ENCODE data around the gene RRAS. TPM values are rescaled to one million over a fixed set of nuclear protein-coding genes. Genes with fewer than 3 reads are reported as not detected.
A peak's percentile ranks its signal among the peaks of the same experiment; 100 is the strongest.

The RRAS gene
- total RNA-seq, 1 donor from 2014 or later = 4.1 TPM

DNA sequence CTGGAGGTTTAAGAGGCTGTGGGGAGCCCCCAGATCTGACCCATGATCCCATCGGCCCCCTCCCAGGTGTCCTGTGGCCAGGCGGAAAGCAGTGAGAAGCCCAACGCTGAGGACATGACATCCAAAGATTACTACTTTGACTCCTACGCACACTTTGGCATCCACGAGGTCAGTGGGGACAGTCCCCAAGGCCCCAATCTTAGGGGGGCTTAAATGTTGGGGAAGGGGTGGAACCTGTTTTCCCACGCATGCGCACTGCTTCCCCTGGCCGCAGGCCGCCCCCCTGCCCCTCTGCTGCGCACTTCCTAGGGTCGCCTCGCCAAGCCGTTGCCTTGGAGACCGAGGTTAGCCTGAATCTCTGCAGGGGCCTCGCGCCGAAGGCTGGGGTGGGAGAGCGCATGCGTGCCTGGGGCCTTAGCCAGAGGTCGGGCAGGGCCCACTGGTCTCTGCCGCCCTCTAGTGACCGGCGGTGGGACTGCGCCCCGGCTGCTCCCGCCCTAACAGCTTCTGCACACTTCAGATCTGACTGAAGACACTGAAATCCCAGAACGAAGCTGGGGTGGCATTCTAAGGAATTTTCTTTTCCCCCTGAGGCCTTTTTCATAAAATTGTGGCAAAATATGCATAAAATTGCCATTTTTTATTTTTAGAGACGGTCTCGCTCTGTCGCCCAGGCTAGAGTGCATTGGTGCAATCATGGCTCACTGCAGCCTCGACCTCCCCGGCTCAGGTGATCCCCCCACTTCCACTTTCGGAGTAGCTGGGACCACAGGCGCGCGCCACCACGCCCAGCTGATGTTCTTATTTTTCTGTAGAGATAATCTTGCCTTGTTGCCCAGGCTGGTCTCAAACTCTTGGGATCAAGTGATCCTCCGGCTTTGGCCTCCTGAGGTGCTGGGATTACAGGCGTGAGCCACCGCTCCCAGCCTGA, 40.7 kb upstream of the RRAS start:
- peak; percentile 98 for DNase-seq
- Mint-ChIP-seq H3K27me3 (no peaks in the 10 kb centered on the region), H3K4me3 (peak overlapping the region; percentile 52), H3K9me3 (no peaks in the 10 kb centered on the region), H3K27ac (peak overlapping the region; percentile 20), H3K4me1 (peaks cover 26% of the 10 kb centered on the region), H3K36me3 (ENCODE audit: low read depth) (peaks cover 48% of the 10 kb centered on the region)
- intact Hi-C loops (cut with micrococcal nuclease) = no loop called here

DNA sequence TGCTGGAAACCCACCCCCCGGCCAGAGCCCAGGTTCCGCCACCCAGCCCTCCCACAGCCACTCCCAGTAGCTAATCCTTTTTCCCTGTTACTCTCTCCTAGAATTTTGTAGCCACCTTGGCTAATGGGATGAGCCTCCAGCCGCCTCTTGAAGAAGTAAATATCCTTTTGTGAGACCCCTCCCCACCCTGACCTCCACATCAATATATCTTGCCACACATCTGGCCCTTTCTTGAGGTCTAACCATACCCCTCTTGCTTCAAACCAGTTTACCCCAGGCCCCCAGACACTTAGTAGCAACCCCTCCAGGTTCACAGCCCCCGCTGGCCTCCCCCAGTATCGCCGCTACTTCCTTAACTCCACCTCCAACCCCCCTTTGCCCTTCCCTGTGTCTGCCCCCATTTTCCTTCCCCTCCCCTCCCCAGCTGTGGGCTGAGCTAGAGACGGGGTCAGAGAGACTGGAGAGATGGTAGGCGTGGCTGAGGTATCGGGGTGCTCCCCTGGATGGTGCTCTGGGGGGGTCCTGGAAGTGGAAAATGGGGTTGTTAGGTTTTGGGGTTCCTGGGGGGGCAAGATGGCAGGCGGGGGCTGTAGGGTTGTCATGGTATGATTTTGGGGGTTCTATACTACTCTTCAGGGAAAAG, 39.9 kb upstream of the RRAS start:
- Mint-ChIP-seq H3K4me3 (peak overlapping the region; percentile 52), H3K27me3 (no peaks in the 10 kb centered on the region), H3K36me3 (ENCODE audit: low read depth) (peaks cover 40% of the 10 kb centered on the region), H3K9me3 (no peaks in the 10 kb centered on the region), H3K4me1 (peaks cover 26% of the 10 kb centered on the region), H3K27ac (peak overlapping the region; percentile 20)
- DNase-seq = no peak
- intact Hi-C loops (cut with micrococcal nuclease) = loop anchor here (2.0 kb wide), 1 partner anchor 109 kb away; no protein-coding TSS in a partner anchor

DNA sequence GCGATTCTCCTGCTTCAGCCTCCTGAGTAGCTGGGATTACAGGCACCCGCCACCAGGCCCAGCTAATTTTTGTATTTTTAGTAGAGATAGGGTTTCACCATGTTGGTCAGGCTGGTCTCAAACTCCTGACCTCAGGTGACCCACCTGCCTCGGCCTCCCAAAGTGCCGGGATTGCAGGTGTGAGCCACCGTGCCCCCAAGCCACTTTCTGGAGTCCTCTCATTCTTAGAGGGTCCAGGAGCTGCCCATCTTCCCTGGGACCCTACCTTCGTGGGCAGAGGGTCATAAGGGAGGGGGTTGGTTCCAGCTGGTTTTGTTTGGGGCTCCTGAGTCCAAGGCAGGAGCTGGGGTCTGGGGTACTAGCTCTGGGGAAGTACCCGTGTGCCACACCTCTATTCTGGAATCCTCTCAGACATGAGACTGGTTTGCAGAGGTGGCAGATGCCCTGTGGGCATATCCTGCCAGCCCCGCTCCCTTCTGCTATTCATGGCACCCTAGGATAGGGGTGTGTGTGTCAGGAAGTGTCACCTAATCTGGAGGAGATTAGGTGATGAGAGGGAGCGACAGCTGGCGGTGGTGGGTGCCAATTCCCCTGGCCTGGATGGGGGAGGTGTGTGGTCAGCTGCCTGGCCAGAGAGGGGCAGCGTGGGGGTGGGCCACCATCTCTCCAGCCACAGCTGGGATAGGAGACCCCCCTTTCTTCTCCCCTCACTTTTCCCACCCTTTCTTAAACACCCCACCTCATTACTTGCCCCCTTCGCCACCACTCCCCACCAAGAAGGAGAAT, 39.2 kb upstream of the RRAS start:
- DNase-seq = no peak
- Mint-ChIP-seq H3K4me1 (peaks cover 27% of the 10 kb centered on the region), H3K36me3 (ENCODE audit: low read depth) (peaks cover 37% of the 10 kb centered on the region), H3K27ac (peak overlapping the region; percentile 15), H3K27me3 (no peaks in the 10 kb centered on the region), H3K9me3 (no peaks in the 10 kb centered on the region), H3K4me3 (peak overlapping the region; percentile 95)
- intact Hi-C loops (cut with micrococcal nuclease) = loop anchor here (2.0 kb wide), 1 partner anchor 108 kb away; no protein-coding TSS in a partner anchor

DNA sequence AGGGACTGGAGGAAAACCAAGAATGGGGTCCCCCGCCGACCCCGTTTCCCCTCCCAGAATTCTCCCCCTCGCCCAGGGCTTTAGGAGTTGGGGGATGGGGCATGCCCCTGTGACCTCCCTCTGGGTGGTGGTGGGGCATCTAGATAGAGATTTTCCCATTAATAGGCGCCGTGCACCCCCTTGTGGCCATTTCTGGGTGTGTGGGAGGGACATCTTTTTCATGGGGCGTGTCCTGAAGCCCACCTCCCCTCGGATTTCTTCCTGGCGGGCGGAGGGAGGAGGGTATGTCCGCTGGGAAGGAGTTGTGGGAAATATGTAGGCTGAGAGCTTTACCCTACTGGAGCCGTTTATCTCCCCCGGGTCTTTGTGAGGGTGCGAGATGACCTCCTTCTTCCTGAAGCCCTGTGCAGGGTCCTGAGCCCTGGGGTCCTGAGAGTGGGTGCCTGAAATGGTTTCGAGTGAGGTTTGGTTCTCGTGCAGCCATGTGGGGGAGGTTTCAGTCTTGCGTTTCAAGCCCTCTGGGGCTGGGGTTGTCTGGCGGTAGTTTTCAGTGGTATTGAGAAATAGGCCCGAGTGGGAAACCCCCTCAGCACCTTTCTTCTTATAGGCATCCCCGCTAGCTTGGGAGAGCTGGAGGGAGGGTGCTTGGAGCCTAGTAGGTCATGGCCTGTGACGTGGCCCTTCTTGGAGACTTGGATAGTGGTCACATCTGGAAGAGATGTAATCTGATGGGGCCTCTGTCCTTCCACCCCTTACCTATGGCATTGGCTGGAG, 38.1 kb upstream of the RRAS start:
- Mint-ChIP-seq H3K27ac (peak overlapping the region; percentile 96), H3K4me3 (peak overlapping the region; percentile 95), H3K9me3 (no peaks in the 10 kb centered on the region), H3K4me1 (peaks cover 29% of the 10 kb centered on the region), H3K36me3 (ENCODE audit: low read depth) (peaks cover 34% of the 10 kb centered on the region), H3K27me3 (no peaks in the 10 kb centered on the region)
- intact Hi-C loops (cut with micrococcal nuclease) = loop anchor here (2.0 kb wide), 4 partner anchors 107 to 251 kb away; partner anchors contain the start of genes ALDH16A1, ATF5, NUP62 and RPS11
- DNase-seq = peak; percentile 93

DNA sequence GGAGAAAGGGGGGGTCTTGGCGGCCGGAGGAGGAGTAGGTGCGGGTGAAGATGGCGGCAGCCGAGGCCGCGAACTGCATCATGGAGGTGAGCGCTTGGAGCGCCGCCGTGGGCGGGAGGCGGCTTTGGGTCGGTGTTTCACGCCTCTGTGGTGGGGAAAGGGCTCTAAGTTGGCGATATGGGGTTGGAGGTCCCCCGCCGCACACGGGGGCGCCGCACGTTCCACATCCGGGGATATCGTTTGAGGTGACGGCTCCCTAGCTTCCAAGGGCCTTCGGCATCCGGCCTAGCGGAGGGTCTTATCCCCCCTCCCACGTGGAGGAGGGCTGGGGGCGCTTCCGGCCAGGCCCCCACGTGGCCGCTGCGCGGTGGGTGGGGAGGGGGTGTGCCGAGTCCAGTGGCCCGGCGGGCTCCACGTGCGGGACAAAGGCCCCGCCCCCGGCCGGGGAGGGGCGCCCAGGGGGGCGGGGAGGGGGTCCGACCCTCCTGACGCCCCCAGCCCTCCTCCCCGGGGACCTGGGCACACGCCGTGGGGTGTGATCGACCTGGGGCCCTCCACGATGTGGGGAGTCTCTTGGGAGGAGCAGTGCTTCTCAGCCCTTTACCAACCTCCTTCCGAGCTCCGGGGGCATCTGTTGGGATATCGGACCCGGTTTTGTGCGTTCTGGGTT, 37.4 kb upstream of the RRAS start, which contains the start of gene PRMT1:
Gene PRMT1 (plus strand): TSS at position 41 of the 670 bp plus-strand sequence. CDS start 10 bp downstream, at position 51.
- H3K4me1 Mint-ChIP-seq = peaks cover 28% of the 10 kb centered on the region
- H3K27me3 Mint-ChIP-seq = no peaks in the 10 kb centered on the region
- H3K36me3 Mint-ChIP-seq (ENCODE audit: low read depth) = peaks cover 31% of the 10 kb centered on the region
- peak; percentile 89 for DNase-seq
- peak within 1 kb of the TSS; percentile 95 for H3K4me3 Mint-ChIP-seq
- no peaks in the 10 kb centered on the region for H3K9me3 Mint-ChIP-seq
- peak within 1 kb of the TSS; percentile 99 for H3K27ac Mint-ChIP-seq
- intact Hi-C loops (cut with micrococcal nuclease) = loop anchor here (2.0 kb wide), 3 partner anchors 181 to 251 kb away; partner anchors contain the start of genes ALDH16A1, ATF5, NUP62 and RPS11

DNA sequence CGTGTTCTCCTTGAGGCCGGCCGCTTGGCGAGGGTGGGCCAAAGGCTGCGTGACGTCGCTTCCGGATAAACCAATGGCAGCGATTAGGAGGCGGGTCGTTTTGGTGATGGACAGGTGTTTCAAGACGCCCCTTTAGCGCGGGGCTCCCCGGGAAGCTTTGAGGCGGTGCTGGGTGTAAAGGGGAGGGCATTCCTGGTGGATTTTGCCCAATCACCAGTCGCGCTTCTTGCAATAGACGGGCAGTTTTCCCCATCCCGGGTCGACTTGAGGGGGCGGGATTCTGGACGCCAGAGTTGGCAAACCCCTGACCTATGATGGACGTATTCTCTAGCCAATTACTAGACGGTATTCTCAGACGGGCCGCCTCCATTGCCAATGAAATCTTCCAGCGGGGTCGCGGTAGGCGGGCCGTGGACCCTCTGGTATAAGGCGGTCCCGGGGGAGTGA, 36.9 kb upstream of the RRAS start:
- H3K9me3 Mint-ChIP-seq = no peaks in the 10 kb centered on the region
- peak overlapping the region; percentile 99 for H3K27ac Mint-ChIP-seq
- peaks cover 31% of the 10 kb centered on the region for H3K36me3 Mint-ChIP-seq (ENCODE audit: low read depth)
- DNase-seq = peak; percentile 99
- peak overlapping the region; percentile 95 for H3K4me3 Mint-ChIP-seq
- intact Hi-C loops (cut with micrococcal nuclease) = loop anchor here (1.0 to 2.0 kb wide), 7 partner anchors 12 to 252 kb away; partner anchors contain the start of genes AKT1S1, ALDH16A1, ATF5 and BCL2L12
- peaks cover 31% of the 10 kb centered on the region for H3K4me1 Mint-ChIP-seq
- no peaks in the 10 kb centered on the region for H3K27me3 Mint-ChIP-seq

DNA sequence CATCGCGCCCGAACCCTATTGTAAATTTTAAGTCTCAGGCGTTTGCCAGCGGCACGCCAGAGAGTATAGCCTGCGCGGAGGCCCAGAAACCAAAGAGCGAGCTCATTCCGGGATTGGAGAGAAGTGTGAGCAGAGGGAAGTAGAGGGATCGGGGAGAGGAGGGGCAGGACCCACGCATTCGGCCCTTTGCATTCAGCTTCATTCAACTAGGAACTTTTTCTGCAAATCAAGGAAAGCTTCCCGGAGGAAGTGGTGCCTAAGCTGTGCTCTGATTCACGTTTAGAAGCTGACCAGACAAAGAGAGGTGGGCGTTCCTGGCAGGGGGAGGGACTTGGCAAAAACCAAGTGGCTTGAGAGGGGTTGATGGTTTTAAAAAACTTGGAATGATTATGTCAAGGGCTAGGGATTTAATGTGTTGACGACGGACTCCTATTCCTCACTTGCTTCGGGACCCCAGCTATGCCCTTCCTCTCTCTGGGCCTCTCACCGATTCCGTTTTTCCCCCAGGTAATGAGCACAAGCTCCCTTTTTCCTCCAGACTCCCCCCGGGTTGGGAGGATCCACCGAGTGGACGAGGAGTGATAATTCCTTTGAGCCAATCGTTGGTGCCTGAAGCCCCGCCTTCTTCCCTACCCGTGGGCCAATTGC, 36.3 kb upstream of the RRAS start:
- Mint-ChIP-seq H3K36me3 (ENCODE audit: low read depth) (peaks cover 30% of the 10 kb centered on the region), H3K27ac (peak overlapping the region; percentile 99), H3K27me3 (no peaks in the 10 kb centered on the region), H3K9me3 (no peaks in the 10 kb centered on the region), H3K4me1 (peaks cover 31% of the 10 kb centered on the region), H3K4me3 (peak overlapping the region; percentile 95)
- no peak for DNase-seq
- intact Hi-C loops (cut with micrococcal nuclease) = loop anchor here (1.0 to 2.0 kb wide), 7 partner anchors 11 to 253 kb away; partner anchors contain the start of genes AKT1S1, ALDH16A1, ATF5 and BCL2L12

DNA sequence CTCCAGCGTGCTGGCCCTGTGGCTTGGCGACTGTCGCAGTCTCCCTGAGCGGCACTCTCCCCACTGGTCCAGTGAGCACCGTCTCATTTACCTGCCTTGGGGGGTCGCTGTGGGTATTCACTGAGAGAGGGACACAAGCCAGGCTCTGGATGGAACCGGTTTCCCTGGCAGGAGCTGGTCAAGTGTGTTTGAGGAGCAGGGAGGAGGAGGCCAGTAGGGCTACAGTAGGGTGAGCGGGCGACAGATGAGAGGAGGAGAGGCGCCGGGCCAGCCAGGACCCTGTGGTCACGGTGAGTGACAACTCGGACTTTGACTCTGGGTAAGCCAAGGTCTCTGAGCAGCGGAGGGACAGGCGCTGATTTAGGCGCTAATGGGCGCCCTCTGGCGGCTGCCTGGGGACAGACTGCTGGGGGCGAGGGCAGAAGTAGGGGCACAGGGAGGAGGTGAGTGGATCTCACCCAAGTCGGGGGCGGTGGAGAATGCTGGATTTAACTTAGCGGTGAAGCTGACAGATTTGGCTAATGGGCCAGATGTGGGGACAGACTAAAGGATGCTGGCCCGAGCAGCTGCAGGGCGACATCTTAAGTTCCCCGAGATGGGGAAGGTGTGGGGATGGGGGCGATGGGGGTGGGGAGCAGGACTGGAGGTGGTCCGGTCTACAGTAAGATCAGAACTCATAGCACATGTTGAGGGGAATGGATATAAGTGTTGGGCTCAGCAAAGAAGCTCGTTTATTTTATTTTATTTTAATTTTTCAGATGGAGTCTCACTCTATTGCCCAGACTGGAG, 32.4 kb upstream of the RRAS start:
- Mint-ChIP-seq H3K4me3 (no peak overlapping the region), H3K27ac (peak overlapping the region; percentile 29), H3K27me3 (no peaks in the 10 kb centered on the region), H3K36me3 (ENCODE audit: low read depth) (peaks cover 21% of the 10 kb centered on the region), H3K4me1 (peaks cover 21% of the 10 kb centered on the region), H3K9me3 (no peaks in the 10 kb centered on the region)
- peak; percentile 94 for DNase-seq
- intact Hi-C loops (cut with micrococcal nuclease) = no loop called here

DNA sequence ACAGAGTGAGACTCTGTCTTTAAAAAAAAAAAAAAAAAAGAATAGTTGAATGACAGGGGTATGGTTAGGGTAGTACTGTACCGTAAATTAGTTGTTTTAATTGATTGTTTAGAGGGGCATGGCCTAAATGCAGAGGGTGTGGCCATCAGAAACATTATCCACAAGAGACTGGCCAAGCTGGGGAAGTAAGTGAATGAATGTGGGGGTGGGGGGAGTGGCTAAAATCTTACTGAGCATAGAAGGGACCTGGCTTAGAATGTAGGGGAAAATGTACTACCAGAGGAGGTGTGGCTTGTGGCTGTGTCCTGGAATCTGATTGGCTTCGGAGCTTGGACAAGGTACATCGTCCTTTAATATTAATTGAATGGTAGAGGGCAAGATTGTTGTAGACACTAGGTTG, 29.6 kb upstream of the RRAS start:
- DNase-seq = no peak
- no peaks in the 10 kb centered on the region for H3K27me3 Mint-ChIP-seq
- H3K36me3 Mint-ChIP-seq (ENCODE audit: low read depth) = peaks cover 25% of the 10 kb centered on the region
- H3K4me1 Mint-ChIP-seq = peaks cover 35% of the 10 kb centered on the region
- no peak overlapping the region for H3K4me3 Mint-ChIP-seq
- intact Hi-C loops (cut with micrococcal nuclease) = loop anchor here (10.0 kb wide), 1 partner anchor 1035 kb away; the partner anchor contains the start of gene DBP
- H3K9me3 Mint-ChIP-seq = no peaks in the 10 kb centered on the region
- no peak overlapping the region for H3K27ac Mint-ChIP-seq

DNA sequence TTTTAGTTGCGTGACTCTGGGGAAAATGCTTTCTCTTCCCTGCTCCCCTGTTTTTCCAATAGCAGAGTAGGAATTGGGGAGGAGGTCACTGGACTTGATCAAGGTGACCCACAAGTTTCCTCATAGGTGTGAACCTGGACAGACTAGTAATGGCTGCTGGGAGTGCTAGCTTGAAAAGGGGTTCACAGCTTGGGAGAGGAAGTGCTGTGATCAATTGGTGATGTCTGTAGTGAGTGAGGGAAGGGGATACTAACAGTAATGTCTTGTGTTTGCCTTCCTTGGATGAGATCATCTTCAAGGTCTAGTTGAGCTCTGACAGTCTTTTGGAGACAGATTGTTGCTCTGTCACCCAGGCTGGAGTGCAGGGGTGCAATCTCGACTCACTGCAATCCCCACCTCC, 27.5 kb upstream of the RRAS start:
- Mint-ChIP-seq H3K9me3 (no peaks in the 10 kb centered on the region), H3K27me3 (no peaks in the 10 kb centered on the region), H3K36me3 (ENCODE audit: low read depth) (peaks cover 30% of the 10 kb centered on the region), H3K4me3 (peak overlapping the region; percentile 97), H3K27ac (no peak overlapping the region), H3K4me1 (peaks cover 46% of the 10 kb centered on the region)
- no peak for DNase-seq
- intact Hi-C loops (cut with micrococcal nuclease) = loop anchor here (10.0 kb wide), 1 partner anchor 1033 kb away; the partner anchor contains the start of gene DBP

DNA sequence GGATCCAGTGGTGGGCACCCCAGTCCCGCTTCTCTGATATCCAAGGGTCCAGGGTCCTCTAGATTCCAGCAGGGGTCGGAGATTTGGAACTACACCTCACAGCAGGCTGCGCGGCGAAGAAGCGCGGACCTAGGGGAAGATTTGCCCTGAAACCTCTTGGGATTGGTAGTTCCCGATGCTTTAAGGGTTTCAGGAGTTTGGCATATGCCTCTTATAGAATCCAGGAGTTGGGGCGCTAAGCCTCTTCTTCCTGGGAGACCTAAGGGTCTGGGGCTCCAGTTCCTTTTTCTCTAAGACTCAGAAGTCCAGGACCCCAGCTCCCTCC, 26.1 kb upstream of the RRAS start:
- DNase-seq = no peak
- peaks cover 28% of the 10 kb centered on the region for H3K36me3 Mint-ChIP-seq (ENCODE audit: low read depth)
- H3K27ac Mint-ChIP-seq = peak overlapping the region; percentile 95
- no peaks in the 10 kb centered on the region for H3K27me3 Mint-ChIP-seq
- peaks cover 39% of the 10 kb centered on the region for H3K4me1 Mint-ChIP-seq
- intact Hi-C loops (cut with micrococcal nuclease) = loop anchor here (10.0 kb wide), 1 partner anchor 1031 kb away; the partner anchor contains the start of gene DBP
- H3K9me3 Mint-ChIP-seq = no peaks in the 10 kb centered on the region
- peak overlapping the region; percentile 97 for H3K4me3 Mint-ChIP-seq

Data from activated CD4-positive, alpha-beta T cell treated with anti-CD3 and anti-CD28 coated beads, Interleukin-2, amount 10 ng/mL, durations not matched to agents 24 days and 14 days (primary cell).